HepG2 (cell line): ENCODE measurements around the gene SLC2A4. TPM values are rescaled to one million over a fixed set of nuclear protein-coding genes. Genes with fewer than 3 reads are reported as not detected.

Experiments used
- HNF4A ChIP-seq: sonication (generic); formaldehyde crosslinking; IDR thresholded peaks from 2 replicates; pipeline ENCODE4 v1.4.0; 2020; ENCODE audit warnings: missing genetic modification reagents
- PITX1 ChIP-seq: sonication (generic); formaldehyde crosslinking; IDR thresholded peaks from 2 replicates; pipeline ENCODE4 v1.5.1; 2020; ENCODE audit warnings: mild to moderate bottlenecking, missing genetic modification reagents
- RERE ChIP-seq: IDR thresholded peaks from 2 replicates; pipeline ENCODE4 v1.6.1; 2016; ENCODE audit warnings: low read depth, missing genetic modification reagents, missing compliant biosample characterization
- SKIL ChIP-seq: sonication (generic); formaldehyde crosslinking; IDR thresholded peaks from 2 replicates; pipeline ENCODE4 v1.8.0; 2022; ENCODE audit warnings: missing genetic modification reagents, mild to moderate bottlenecking, moderate library complexity, borderline replicate concordance
- THAP9 ChIP-seq: sonication (generic); formaldehyde crosslinking; IDR thresholded peaks from 2 replicates; pipeline ENCODE4; 2020; ENCODE audit warnings: missing genetic modification reagents, mild to moderate bottlenecking, borderline replicate concordance
- ZBTB8A ChIP-seq: sonication (generic); formaldehyde crosslinking; IDR thresholded peaks from 2 replicates; pipeline ENCODE4 v1.4.0; 2020; ENCODE audit warnings: mild to moderate bottlenecking, low read depth, missing genetic modification reagents, borderline replicate concordance
- polyA plus RNA-seq, 8 experiments: library from polyadenylated mRNA; depleted of rRNA in 3 of 8; stranded (reverse) in 7 of 8; unstranded in 1 of 8; fragments of >200 nt; fragmentation: Illumina TruSeq in 4 of 8; extraction: Trizol in 4 of 8; gene quantifications; 2 replicates each; pipeline versions ENCODE4 v1.2.1 to v1.2.3, GENCODE V29; 2011 to 2016; ENCODE audit warnings: low read depth in 4 of 8, missing spikeins in 1 of 8, mixed read lengths in 1 of 8; ENCODE audit not compliant: insufficient read depth in 1 of 8
- total RNA-seq, 5 experiments: library from RNA; depleted of rRNA; stranded (reverse); fragments of >200 nt; fragmentation: Illumina TruSeq; extraction: Trizol; gene quantifications; 2 replicates each; pipeline ENCODE4 v1.2.3, GENCODE V29; 2016; ENCODE audit warnings: low read depth in 1 of 5

Gene SLC2A4
- total and polyA plus RNA-seq, 2 of the 13 experiments (the other 11 are each of a cell fraction or from before 2014, with no cell fraction given): 4.9 to 5.8 TPM

GRCh38 chr17:7279448-7279847 lies 2.1 kb upstream of the SLC2A4 start (continued):
- TF ChIP-seq THAP9 (CRISPR knock-in tag) (no peak), PITX1 (CRISPR knock-in tag) (no peak), ZBTB8A (CRISPR knock-in tag) (no peak), HNF4A (CRISPR knock-in tag) (peak; percentile 25), RERE (CRISPR knock-in tag) (no peak), SKIL (CRISPR knock-in tag) (no peak)
- TF ChIP-seq, all 625 proteins: peak for 6
